ENCODE measurements around the gene ZNF280C.
"Not testable (repeated sequence)": the region's sequence is repeated elsewhere in the genome, so short reads cannot be mapped to it uniquely, and the experiment has no call there.

Gene ZNF280C

DNA sequence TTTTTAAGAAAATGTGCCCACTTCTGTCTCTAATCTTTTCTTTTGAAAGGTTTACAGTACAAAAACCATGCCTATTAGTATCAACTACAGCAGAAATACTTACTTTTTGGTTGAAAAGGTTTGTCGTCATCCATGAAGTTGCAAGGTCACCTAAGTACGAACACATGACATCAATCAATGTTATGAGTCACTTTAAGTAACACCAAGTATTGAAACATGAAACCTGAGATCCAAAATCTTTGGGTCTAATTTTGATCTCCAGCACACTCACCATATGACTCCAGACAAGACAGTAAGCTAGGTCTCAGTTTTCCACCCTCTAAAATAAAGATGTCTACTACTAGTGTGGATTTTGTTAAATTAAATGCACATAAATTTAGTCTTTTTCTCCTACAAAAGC lies 8.4 kb downstream of the ZNF280C start:
- no peak for DNase-seq

GRCh38 chrX:130253916-130254315 lies 14.8 kb downstream of the ZNF280C start:
- DNase-seq, result no peak

DNA sequence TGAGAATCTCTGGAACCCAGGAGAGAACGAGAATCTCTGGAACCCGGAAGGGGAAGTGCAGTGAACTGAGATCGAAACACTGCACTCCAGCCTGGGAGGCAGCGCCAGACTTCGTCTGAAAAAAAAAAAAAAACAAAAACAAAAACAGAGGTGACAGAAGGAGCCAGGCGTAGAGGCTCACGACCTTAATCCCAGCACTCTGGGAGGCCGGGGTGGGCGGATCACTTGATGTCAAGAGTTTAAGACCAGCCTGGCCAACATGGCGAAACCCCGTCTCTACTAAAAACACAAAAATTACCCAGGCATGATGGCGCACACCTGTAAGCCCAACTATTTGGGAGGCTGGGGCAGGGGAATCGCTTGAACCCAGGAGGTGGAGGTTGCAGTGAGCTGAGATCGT lies 17.0 kb downstream of the ZNF280C start:
- DNase-seq, result no peak

DNA sequence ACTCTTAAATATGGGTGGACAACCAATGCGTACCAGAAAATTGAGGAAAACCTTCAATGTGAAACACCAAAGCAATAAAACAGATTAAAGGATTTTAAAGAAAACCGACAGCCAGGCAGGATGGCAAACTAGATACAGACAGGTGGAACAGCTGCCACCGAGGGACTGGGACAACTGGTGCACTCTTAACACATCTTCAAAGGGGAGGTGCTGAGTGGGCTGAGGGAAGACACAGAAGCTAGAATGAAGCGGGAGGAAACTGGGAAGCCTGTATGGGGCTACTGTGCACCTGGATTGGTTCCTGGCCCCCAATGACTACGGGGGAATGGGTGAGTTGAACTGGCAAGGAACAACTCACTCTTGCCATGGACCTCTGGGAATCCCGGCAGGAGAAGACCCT lies 20.7 kb downstream of the ZNF280C start:
- no peak for DNase-seq

GRCh38 chrX:130246084-130246483 lies 22.6 kb downstream of the ZNF280C start:
- DNase-seq, result no peak

- no peak for DNase-seq
Measured at GRCh38 chrX:130245441-130245840, 23.3 kb downstream of the ZNF280C start.

DNA sequence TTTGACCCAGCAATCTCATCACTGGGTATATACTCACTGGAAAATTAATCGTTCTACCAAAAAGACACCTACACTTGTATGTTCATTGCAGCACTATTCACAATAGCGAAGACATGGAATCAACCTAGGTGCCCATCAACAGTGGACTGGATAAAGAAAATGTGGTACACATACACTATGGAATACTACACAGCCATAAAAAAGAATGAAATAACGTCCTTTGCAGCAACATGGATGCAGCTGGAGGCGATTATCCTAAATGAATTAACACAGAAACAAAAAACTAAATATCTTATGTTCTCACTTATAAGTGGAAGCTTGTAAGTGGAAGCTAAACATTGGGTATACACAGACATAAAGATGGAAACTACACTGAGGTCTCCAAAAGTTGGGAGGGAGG lies 37.5 kb downstream of the ZNF280C start:
- DNase-seq, result not testable (repeated sequence)

DNA sequence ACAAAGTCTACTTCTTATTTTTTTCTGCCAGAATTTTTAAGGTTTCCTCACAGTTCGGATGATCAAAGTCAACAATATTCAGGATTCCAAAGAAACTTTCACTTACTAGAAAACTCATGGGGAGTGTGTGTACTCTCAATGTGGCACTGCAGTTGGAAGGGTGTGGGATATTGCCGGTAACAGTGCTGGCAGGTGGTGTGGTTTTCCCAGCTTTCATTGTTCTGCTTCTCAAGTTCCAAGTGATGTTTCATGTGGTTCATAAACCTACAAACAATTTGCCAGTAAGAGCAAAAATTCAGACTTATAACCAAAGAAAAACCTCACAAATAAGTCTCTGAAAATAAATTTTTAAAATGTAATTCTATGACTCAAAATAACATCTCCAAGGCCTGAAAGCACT lies 39.8 kb downstream of the ZNF280C start:
- no peak for DNase-seq

DNA sequence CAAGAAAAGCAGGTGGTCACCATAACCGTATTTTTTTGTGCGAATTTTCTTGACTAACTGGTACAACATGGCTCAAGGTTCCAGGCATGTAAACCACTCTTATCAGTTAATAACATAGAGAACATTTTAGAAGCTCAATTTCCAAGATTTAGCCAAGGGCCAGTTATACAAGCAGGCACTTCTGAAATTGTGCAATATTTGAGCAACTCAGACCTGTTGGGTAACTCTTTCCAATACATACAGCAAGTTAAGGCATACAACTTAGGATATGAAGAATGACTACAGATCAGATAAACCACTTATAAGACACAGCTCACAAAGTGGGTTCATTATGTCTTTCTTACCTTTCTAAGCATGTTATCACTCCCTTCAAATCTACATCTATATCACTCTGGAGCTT lies 43.9 kb downstream of the ZNF280C start:
- DNase-seq, result no peak

DNA sequence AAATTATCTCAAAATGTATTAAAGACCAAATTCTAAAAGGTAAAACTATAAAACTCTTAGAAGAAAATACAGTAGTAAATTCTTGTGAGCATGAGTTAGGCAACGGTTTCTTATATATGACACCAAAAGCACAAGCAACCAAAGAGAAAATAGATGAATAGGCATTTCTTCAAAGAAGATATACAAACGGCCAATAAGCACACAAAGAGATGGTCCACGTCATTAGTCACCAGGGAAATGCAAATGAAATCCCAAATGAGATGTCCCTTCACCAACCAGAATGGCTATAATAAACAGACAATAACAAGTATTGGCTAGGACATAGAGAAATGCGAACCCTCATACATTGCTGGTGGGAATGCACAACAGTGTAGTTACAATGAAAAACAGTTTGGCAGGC lies 52.4 kb downstream of the ZNF280C start:
- DNase-seq, result peak; percentile 20

DNA sequence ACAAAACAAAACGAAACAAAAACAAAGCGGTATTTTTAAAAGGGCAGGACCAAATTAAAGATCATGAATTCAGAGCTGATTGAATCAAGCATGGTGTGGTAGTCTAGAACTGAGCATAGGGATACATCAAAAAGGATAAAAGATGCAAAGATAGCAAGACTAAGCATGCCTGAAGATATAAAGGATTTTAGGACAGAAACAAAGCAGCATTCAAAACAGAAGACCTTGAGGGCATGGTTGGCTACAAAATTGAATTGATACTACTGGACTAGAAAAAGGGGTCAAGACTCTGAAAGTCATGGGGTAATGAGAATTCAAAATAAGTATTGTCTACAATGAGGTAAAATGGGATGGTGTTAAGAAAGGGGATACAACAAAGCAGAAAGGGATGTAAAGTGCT lies 55.3 kb downstream of the ZNF280C start:
- DNase-seq, result no peak

DNA sequence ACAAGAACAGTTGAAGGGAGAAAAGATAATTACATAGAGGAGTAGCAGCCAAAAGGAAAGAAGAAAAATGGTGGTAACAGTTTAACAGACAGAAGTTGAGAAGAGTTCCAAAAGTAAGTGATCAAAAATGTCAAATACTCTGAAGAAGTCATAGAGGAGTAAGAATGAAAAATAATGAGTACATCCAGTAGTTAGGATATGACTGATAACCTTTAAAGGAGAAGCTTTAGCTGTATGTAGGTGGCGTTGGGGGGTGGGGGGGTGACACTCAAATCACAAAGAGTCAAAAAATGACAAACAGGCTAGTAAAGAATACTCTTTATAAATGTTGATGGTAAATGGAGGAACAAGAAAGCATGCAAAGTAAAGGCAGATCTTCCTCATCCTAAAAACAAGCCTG lies 56.3 kb downstream of the ZNF280C start:
- no peak for DNase-seq

GRCh38 chrX:130211415-130212186 lies 57.1 kb downstream of the ZNF280C start:
- no peak for DNase-seq

- DNase-seq, result no peak
Measured at GRCh38 chrX:130204647-130205046, 64.1 kb downstream of the ZNF280C start.

GRCh38 chrX:130197464-130197863 lies 71.2 kb downstream of the ZNF280C start:
- DNase-seq, result no peak

DNA sequence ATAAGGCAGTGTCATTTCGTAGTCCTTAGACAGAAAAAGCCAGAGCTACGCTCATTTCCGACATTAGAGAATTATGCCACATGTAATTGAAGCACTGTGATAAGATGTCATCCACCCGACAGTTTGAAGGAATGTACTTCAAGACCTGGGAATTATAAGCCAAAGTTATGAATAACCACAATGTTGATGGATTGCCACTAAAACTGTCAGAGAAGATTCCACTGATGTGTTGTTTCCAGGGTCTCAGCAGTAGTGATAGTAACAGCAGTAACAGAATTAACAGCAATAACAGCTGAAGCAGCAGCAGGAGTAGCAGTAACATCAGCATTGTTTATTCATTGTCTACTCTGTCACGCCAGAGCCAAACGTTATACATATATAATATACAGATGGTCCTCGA lies 72.2 kb downstream of the ZNF280C start:
- DNase-seq, result no peak

- no peak for DNase-seq
Measured at GRCh38 chrX:130190801-130191200, 77.9 kb downstream of the ZNF280C start.

GRCh38 chrX:130186651-130187050 lies 82.0 kb downstream of the ZNF280C start:
- DNase-seq, result no peak

- no peak for DNase-seq
Measured at GRCh38 chrX:130184857-130185256, 83.8 kb downstream of the ZNF280C start.

DNA sequence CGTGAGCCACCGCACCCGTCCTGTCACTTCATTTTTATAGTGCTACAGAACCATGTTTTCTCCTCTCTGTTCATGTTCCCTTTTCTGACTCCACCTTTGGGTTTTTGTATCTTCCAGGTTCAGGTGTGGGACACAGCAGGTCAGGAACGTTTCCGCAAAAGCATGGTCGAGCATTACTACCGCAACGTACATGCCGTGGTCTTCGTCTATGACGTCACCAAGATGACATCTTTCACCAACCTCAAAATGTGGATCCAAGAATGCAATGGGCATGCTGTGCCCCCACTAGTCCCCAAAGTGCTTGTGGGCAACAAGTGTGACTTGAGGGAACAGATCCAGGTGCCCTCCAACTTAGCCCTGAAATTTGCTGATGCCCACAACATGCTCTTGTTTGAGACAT lies 84.5 kb downstream of the ZNF280C start:
- no peak for DNase-seq

DNA sequence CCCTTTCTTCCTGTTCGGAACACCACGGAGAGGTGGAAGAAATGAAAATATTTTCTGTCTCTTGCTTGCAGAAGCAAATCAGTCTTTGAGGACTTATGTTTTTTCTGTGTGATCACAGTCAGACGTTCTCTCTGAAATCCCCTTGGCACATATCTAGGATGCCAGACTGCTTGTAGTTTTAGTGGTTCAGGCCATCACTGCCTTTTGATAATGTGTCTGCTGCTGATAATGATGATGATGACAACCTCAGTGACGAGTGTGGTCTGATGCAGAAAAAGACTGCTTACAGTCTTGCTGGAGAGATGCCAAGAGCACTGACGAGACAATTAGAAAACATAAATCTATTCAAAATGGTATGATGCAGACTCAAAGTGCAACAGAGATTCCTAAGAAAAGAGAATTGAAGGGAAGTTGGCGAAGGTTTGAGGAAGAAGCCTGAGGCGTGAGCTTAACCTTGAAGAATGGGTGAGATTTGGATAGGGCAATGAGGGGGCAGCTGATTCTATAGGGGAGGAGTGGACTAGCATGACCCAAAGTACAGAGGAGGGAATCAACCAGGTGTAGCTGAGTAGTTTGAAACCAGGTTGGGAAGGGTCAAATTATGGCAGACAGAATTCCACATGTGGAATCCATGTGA lies 89.0 kb downstream of the ZNF280C start:
- no peak for DNase-seq

GRCh38 chrX:130179170-130179569 lies 89.5 kb downstream of the ZNF280C start:
- DNase-seq, result no peak

- no peak for DNase-seq
Measured at GRCh38 chrX:130176942-130177341, 91.8 kb downstream of the ZNF280C start.

- no peak for DNase-seq
Measured at GRCh38 chrX:130176354-130176776, 92.3 kb downstream of the ZNF280C start.

DNA sequence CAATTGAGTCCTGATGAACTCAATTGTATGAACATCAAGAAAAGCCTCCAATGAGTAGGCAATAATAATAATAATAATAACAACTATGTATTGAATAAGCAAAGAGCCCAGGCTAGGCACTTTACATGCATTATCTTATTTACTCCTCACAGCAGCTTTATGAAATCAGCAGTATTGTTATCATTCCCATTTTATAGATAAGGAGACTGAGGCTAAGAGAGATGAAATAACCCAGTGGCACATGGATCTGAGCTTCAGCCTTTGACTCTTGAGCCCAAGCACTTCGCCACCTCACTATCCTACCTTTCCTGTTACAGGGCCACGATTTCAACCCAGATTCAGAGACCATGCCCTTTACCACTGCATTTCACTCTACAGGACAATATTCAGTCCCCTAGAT lies 93.8 kb downstream of the ZNF280C start:
- no peak for DNase-seq

Data from CD4-positive, alpha-beta T cell treated with Interleukin-17A for 1 hour (primary cell).